ENCODE measurements around the gene MSTO1. TPM values are rescaled to one million over a fixed set of nuclear protein-coding genes. Genes with fewer than 3 reads are reported as not detected.
A peak's percentile ranks its signal among the peaks of the same experiment; 100 is the strongest.

Gene MSTO1
- total RNA-seq, 1 donor from 2014 or later: 31.1 TPM

DNA sequence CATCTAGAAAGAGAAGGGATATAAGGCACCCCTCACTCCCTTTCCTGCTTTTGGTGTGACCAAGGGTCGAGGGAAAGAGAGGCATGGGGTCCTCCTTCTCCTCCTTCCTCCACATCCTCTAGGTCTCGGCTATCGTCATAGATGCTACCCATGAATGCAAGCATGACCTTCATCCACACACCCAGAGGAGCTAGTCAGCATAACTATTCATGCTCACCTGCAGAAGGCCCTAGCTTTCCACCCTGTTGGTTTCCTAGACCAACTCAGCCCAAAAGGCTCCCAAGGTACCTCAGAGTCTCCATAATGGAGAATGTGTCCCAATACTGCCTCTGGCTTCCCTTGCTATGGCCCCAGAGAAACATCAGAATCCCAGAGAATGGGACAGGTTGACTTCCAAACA lies 33.2 kb downstream of the MSTO1 start:
- Histone ChIP-seq H3K4me3 (no peak overlapping the region), H3K27ac (no peak overlapping the region), H3K4me1 (peaks cover 2% of the 10 kb centered on the region), H3K36me3 (no peaks in the 10 kb centered on the region), H3K27me3 (ENCODE audit: low read depth) (no peaks in the 10 kb centered on the region), H3K9me3 (peaks cover 13% of the 10 kb centered on the region)
- ATAC-seq (no peak), DNase-seq (no peak)
- TF ChIP-seq CTCF (IDR thresholded peaks at IDR 0.05): no peak
- intact Hi-C loops (cut with DNase I): no loop called here

DNA sequence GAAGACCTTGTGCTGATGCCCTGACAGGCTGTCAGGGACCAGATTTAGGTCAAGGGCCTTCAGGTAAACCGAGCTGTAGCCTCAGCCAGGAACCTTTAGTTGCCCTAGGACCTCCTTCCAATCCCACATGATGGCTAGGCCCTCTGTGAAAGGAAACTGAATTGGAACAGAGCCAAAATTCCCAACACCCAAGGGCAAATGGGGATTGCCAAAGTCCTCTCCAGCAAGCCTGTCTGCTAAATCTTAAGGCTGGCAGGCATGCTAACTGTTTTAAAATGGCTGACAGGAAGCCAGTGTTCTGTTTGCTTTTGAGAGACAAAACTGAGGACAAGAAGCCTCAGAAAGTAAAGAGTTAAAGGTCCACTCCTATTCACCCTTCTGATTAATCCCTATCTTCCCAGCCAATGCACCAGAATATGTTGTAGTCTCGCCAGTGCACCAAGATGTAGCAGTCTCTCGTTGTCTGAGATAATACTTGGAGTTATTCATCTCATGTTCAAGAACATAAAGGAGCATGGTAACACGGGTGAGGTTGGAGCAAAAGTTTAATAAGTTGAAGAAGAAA lies 35.1 kb downstream of the MSTO1 start:
- Histone ChIP-seq H3K27ac (no peak overlapping the region), H3K4me3 (no peak overlapping the region), H3K4me1 (peaks cover 20% of the 10 kb centered on the region), H3K9me3 (peaks cover 14% of the 10 kb centered on the region), H3K36me3 (no peaks in the 10 kb centered on the region), H3K27me3 (ENCODE audit: low read depth) (no peaks in the 10 kb centered on the region)
- no peak for TF ChIP-seq CTCF (IDR thresholded peaks at IDR 0.05)
- DNase-seq: no peak
- no peak for ATAC-seq
- intact Hi-C loops (cut with DNase I): no loop called here

DNA sequence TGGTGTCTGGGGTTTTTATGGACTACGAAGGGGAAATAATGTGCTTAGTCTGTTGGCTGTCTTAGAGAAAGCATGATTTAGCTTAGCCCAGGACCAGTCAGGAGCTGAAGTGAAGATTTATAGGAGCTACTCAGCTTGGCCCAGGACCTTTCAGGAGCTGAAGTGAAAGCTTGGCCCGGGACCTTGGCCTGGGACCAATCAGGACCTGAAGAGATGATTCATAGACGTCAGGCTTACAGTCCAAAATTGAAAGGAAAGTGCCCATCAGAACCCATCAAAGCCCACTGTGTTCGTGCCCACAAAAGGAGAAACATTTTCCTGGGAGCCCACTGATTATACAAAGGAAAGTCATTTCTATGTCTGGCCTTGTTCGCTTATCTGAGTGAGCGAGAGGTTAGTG lies 35.6 kb downstream of the MSTO1 start:
- no peak overlapping the region for H3K4me3 ChIP-seq
- no peaks in the 10 kb centered on the region for H3K36me3 ChIP-seq
- H3K27ac ChIP-seq: no peak overlapping the region
- no peaks in the 10 kb centered on the region for H3K27me3 ChIP-seq (ENCODE audit: low read depth)
- TF ChIP-seq CTCF (IDR thresholded peaks at IDR 0.05): no peak
- DNase-seq (no peak), ATAC-seq (no peak)
- intact Hi-C loops (cut with DNase I): no loop called here
- peaks cover 26% of the 10 kb centered on the region for H3K4me1 ChIP-seq
- H3K9me3 ChIP-seq: peaks cover 20% of the 10 kb centered on the region

DNA sequence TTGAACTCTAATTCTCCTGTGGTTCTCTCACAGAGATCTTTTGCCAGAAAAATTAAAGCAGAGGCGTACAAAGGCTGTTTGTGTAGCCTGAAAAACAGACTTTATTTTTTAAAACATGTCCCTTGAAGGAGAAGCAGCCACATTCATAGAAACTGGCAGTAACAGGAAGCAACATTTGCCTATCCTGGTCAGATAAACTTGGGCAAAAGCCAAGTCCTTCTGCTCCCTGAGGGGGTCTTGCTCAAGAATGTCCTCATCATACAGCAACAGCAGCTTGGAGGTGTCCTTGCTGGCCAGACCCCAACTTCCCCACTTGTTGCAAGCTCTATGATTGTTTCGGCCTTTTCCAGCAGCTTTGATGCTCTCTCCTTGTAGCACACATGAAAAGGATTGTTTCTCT lies 36.3 kb downstream of the MSTO1 start:
- Histone ChIP-seq H3K4me3 (no peak overlapping the region), H3K36me3 (no peaks in the 10 kb centered on the region), H3K4me1 (peaks cover 26% of the 10 kb centered on the region), H3K9me3 (peaks cover 20% of the 10 kb centered on the region), H3K27ac (no peak overlapping the region), H3K27me3 (ENCODE audit: low read depth) (no peaks in the 10 kb centered on the region)
- DNase-seq (no peak), ATAC-seq (no peak)
- no peak for TF ChIP-seq CTCF (IDR thresholded peaks at IDR 0.05)
- intact Hi-C loops (cut with DNase I): no loop called here

DNA sequence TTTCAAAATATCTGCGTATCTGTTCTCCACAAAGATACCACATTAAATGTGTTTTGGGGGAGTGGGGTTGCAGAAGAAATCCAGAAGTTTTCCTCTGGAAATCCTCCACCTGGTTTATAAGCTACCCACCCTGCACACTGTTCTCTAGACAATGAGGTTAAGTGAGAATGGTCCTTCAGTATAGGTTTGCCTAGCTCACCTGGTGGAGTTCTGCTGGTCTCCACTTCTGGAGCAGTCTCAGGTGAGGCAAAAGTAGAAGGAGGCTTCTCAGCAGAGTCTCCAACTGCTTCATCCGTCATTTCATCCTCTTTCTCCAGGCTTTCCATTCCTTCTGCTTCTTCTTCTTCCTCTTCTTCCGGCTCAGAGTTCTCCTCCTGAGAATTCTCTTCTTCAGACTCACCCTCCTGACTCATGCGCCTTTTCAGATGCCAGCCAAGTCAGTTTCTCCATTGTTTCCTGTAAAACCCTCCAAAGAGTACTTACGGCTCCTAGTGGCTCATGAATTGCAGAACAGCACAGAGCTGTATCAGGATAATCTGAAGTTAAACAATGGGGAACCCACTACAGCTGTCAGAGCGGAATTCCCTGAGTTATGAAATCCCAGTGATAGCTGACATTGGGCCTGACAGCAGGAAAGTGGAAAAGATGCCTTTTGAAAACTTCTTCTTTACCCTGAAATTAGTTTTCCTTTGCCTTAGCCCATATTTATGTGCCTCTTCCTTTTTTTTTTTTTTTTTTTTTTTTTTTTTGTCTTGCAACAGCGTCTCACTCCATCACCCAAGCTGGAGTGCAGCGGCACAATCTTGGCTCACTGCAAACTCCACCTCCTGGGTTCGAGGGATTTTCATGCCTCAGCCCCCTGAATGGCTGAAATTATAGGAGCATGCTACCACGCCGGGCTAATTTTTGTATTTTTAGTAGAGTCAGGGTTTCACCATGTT lies 38.5 kb downstream of the MSTO1 start:
- ATAC-seq (peak; percentile 89 to 92), DNase-seq (no peak)
- no peak overlapping the region for H3K4me3 ChIP-seq
- peaks cover 32% of the 10 kb centered on the region for H3K4me1 ChIP-seq
- peak overlapping the region; percentile 46 for H3K27ac ChIP-seq
- H3K36me3 ChIP-seq: no peaks in the 10 kb centered on the region
- peaks cover 9% of the 10 kb centered on the region for H3K9me3 ChIP-seq
- H3K27me3 ChIP-seq (ENCODE audit: low read depth): no peaks in the 10 kb centered on the region
- peak; percentile 50 for TF ChIP-seq CTCF (IDR thresholded peaks at IDR 0.05)
- intact Hi-C loops (cut with DNase I): no loop called here
